Right renal cortex interstitium (tissue), 3 donors: Measurements from ENCODE around the gene RGS3. TPM values are rescaled to one million over a fixed set of nuclear protein-coding genes. Genes with fewer than 3 reads are reported as not detected.

ENCODE experiments used
- polyA plus RNA-seq, 3 donors: library from polyadenylated mRNA; unstranded; fragments of 120-200 nt; gene quantifications; one replicate each; pipeline ENCODE4 v1.2.1, GENCODE V29; 2013; ENCODE audit not compliant: insufficient read length in 3 of 3

Gene RGS3
- polyA plus RNA-seq, 3 donors = 45.1 to 47.4 (median 47.2) TPM

Other genes starting within 250 kb of the RGS3 start
- gene FKBP15, start 242.4 kb upstream of the RGS3 start, polyA plus RNA-seq = 10 to 100 TPM; 28.8 to 32.1 (median 29.4) TPM
- gene SLC31A1, start 242.2 kb upstream of the RGS3 start, polyA plus RNA-seq = 10 to 100 TPM; 26.9 to 29.2 (median 26.9) TPM
- 10 to 100 TPM; 43.1 to 49.3 (median 43.8) TPM for gene CDC26, start 188.2 kb upstream of the RGS3 start, polyA plus RNA-seq
- 10 to 100 TPM; 39.2 to 41.0 (median 39.3) TPM for gene PRPF4, start 188.1 kb upstream of the RGS3 start, polyA plus RNA-seq
- gene RNF183, start 160.4 kb upstream of the RGS3 start, polyA plus RNA-seq = 1 to 10 TPM; 5.2 to 6.6 (median 5.8) TPM
- gene WDR31, start 123.5 kb upstream of the RGS3 start, polyA plus RNA-seq = 1 to 10 TPM; 7.2 to 7.9 (median 7.6) TPM
- gene BSPRY, start 114.2 kb upstream of the RGS3 start, polyA plus RNA-seq = 1 to 10 TPM; 7.3 to 9.7 (median 9.6) TPM
- gene HDHD3, start 86.7 kb upstream of the RGS3 start, polyA plus RNA-seq = 10 to 100 TPM; 26.9 to 35.8 (median 28.8) TPM
- 10 to 100 TPM; 40.1 to 43.8 (median 41.3) TPM for gene ALAD, start 62.4 kb upstream of the RGS3 start, polyA plus RNA-seq
- 10 to 100 TPM; 67.7 to 75.6 (median 69.5) TPM for gene POLE3, start 53.1 kb upstream of the RGS3 start, polyA plus RNA-seq
- under 1 TPM; 0.69 to 0.76 (median 0.75) TPM for gene C9orf43, start 53.0 kb upstream of the RGS3 start, polyA plus RNA-seq